ENCODE measurements around the gene ZSWIM4.

ZSWIM4 gene

DNA sequence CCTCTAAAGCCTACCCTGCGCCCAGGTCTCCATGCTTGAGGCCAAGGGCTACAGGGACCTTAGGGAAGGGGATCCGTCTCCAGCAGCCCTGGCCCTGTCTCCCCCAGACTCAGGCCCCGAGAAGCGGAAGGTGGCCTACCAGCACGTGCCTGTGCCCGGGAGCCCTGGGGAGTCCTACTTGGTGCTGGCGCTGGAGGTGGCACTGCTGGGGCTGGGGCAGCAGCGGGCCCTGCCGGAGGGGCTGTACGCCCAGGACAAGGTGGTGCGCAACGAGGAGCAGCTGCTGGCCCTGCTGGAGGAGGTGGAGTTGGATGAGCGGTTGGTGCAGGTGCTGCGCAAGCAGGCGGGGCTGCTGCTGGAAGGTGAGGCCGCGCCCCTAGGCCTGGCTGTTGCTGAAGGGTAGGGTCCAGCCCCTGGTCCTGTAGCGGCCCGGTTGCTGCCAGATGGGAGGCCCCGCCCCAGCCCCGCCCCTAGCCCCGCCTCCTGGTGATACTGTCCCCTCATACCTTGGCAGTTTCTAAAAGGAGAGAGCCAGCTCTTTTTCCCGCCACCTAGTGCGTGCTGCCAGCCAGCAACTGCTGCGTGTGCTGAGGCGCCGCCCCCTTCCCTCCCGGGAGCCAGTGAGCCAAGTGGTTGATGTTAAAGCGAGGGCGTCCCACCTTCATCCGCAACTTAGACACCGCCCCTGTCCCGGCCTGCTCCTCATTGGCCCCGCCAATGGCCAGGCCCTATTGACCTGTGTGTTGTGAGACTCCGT is 22.6 kb downstream of the ZSWIM4 start:
- no peak overlapping the region for H3K4me3 Mint-ChIP-seq
- H3K27ac Mint-ChIP-seq, result no peak overlapping the region
- no peaks in the 10 kb centered on the region for H3K9me3 Mint-ChIP-seq
- H3K27me3 Mint-ChIP-seq, result no peaks in the 10 kb centered on the region
- peaks cover 6% of the 10 kb centered on the region for H3K36me3 Mint-ChIP-seq
- H3K4me1 Mint-ChIP-seq, result peaks cover 3% of the 10 kb centered on the region

DNA sequence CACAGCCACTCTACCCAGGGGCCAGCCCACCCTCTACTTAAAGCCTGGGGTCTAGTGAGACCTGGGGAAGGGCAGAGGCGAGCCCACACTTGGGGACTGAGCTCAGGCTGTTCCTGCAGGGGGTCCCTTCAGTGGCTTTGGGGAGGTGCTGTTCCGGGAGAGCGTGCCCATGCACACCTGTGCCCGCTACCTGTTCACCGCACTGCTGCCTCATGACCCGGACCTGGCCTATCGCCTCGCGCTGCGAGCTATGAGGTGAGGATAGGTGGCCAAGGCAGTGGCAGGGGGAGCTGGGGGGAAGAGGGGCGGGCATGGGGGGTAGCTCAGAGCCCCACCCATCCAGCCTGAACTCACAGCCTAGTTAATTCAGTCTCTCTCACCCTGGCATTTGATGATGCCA is 24.0 kb downstream of the ZSWIM4 start:
- peaks cover 3% of the 10 kb centered on the region for H3K4me1 Mint-ChIP-seq
- H3K4me3 Mint-ChIP-seq, result no peak overlapping the region
- no peaks in the 10 kb centered on the region for H3K9me3 Mint-ChIP-seq
- peaks cover 3% of the 10 kb centered on the region for H3K36me3 Mint-ChIP-seq
- no peak overlapping the region for H3K27ac Mint-ChIP-seq
- H3K27me3 Mint-ChIP-seq, result no peaks in the 10 kb centered on the region

DNA sequence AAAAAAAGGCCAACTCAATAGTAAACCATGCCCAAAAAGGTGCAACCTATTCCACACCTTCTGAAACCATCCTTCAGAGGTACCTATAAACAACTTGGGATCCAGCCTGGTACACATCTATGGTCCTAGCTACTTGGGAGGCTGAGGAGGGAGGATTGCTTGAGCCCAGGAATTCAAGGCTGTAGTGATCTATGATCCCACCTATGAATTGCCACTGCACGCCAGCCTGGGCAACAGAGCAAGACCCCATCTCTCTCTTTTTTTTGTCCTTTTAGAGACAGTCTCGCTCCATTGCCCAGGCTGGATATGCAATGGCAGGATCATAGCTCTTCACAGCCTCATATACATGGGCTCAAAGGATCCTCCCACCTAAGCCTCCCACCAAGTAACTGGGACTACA is 26.0 kb downstream of the ZSWIM4 start:
- Mint-ChIP-seq H3K4me1 (peaks cover 8% of the 10 kb centered on the region), H3K27ac (no peak overlapping the region), H3K4me3 (no peak overlapping the region), H3K9me3 (no peaks in the 10 kb centered on the region), H3K36me3 (peaks cover 3% of the 10 kb centered on the region), H3K27me3 (no peaks in the 10 kb centered on the region)

DNA sequence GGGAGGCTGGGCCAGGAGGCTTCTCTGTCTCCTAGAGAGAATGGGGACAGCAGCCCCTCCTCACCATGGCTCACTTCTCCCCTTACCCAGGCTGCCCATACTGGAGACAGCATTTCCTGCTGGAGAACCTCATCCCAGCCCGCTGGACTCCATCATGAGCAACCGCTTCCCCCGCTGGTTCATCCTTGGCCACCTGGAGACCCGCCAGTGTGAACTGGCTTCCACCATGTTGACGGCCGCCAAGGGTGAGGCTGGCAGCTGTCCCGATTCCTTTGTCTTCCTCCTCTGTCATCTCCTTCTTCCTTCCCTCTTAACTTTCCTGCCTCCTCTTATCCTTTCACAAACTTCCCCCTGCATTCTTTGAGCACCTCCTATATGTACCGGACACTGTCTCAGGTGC is 28.0 kb downstream of the ZSWIM4 start:
- Mint-ChIP-seq H3K36me3 (peaks cover 3% of the 10 kb centered on the region), H3K27ac (no peak overlapping the region), H3K27me3 (no peaks in the 10 kb centered on the region), H3K4me1 (peaks cover 5% of the 10 kb centered on the region), H3K4me3 (no peak overlapping the region), H3K9me3 (no peaks in the 10 kb centered on the region)

DNA sequence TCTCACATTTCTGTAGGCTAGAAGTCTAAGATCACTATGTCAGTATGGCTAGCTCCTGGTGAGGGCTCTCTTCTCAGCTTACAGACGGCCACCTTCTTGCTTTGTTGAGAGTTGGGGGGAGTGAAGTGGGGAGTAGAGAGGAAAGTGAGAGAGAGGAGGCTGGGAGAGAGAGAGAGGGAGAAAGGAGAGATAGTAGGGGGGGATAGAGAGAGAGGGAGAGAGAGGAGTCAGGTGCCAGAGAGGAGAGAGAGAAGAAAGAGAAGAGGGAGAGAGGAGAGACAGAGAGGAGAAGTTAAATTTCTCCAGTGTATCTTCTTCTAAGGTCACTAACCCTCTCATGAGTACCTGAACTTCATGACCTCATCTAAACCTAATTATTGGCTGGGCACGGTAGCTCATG is 28.7 kb downstream of the ZSWIM4 start:
- H3K36me3 Mint-ChIP-seq, result peaks cover 3% of the 10 kb centered on the region
- peaks cover 5% of the 10 kb centered on the region for H3K4me1 Mint-ChIP-seq
- no peaks in the 10 kb centered on the region for H3K27me3 Mint-ChIP-seq
- no peaks in the 10 kb centered on the region for H3K9me3 Mint-ChIP-seq
- no peak overlapping the region for H3K27ac Mint-ChIP-seq
- no peak overlapping the region for H3K4me3 Mint-ChIP-seq

DNA sequence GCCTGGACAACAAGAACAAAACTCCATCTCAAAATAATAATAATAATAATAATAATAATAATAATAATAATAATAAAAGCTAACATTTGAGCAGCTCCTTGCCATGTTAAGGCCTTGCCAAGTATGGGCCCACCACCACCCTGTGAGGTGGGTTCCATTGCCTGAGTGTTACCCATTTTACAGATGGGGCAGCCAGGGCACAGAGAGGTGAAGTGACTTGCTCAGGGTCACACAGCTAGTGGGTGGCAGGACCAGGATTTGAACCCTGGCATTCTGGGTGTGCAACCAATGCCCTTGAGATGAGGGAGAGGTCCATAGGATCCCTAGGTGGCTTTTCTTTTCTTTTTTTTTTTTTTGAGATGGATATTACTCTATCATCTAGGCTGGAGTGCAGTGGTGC is 29.5 kb downstream of the ZSWIM4 start:
- Mint-ChIP-seq H3K9me3 (no peaks in the 10 kb centered on the region), H3K27ac (no peak overlapping the region), H3K4me1 (peaks cover 5% of the 10 kb centered on the region), H3K4me3 (no peak overlapping the region), H3K36me3 (peaks cover 3% of the 10 kb centered on the region), H3K27me3 (no peaks in the 10 kb centered on the region)

DNA sequence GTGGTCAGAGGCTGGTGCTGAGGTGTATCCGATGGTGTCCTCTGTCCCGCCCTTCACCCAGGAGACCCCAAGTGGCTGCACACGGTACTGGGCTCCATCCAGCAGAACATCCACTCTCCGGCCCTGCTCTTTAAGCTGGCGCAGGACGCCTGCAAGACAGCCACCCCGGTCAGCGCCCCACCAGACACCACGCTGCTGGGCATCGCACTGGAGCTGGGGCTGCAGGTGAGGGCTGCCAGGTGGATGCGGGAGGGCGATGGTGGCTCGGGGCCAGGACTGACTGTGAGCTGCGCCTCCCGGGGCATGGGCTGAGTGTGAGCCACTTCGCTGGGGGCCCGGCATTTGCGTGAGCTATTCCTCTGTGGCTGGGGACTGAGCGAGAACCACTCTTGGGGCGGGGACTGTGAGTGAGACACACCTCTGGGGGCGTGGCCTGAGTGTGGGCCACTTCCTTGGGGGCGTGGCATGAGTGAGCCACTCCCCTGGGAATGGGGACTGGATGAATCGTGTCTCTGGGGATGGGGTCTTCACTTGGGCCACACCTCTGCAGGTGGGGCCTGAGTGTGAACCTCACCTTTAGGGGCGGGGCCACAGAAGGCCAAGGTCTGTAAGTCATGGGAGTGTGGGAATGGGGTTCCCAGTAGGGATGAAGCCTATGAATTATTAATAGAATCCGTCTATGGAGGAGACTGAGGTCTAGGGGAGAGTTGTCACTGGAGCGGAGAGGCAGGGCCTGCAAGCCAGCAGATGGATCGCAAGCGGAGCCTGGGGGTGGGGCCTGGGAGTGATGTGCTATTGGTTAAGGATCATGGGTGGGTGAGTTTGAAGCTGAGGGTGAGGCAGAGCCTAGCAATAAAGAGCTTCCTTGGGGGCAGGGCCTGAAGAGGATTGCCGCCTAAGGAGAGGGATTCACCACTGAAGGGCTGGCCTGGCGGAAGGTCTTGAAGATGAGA is 30.5 kb downstream of the ZSWIM4 start:
- Mint-ChIP-seq H3K36me3 (peaks cover under 1% of the 10 kb centered on the region), H3K27me3 (no peaks in the 10 kb centered on the region), H3K4me1 (peaks cover 5% of the 10 kb centered on the region), H3K4me3 (no peak overlapping the region), H3K9me3 (no peaks in the 10 kb centered on the region), H3K27ac (no peak overlapping the region)

DNA sequence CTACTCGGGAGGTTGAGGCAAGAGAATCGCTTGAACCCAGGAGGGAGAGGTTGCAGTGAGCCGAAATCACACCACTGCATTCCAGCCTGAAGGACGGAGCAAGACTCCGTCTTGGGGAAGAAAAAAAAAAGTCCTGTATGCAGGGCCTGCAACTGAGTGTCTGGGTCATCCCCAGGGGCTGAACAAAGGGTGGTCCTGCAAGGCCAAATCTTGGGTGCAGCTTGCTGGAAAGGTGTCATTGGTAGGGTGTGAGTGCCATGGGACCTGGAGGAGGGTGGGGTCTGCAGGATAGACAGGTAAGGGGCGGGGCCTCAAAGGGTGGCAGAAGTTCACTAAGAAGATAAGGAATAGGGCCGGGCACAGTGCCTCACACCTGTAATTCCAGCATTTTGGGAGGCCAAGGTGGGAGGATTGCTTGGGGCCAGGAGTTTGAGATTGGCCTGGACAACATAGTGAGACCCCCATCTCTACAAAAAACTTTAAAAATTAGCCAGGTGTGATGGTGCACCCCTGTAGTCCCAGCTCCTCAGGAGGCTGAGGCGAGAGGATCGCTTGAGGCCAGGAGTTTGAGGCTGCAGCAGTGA is 31.5 kb downstream of the ZSWIM4 start:
- Mint-ChIP-seq H3K4me1 (peaks cover 5% of the 10 kb centered on the region), H3K27me3 (no peaks in the 10 kb centered on the region), H3K4me3 (no peak overlapping the region), H3K27ac (no peak overlapping the region), H3K9me3 (no peaks in the 10 kb centered on the region), H3K36me3 (no peaks in the 10 kb centered on the region)

DNA sequence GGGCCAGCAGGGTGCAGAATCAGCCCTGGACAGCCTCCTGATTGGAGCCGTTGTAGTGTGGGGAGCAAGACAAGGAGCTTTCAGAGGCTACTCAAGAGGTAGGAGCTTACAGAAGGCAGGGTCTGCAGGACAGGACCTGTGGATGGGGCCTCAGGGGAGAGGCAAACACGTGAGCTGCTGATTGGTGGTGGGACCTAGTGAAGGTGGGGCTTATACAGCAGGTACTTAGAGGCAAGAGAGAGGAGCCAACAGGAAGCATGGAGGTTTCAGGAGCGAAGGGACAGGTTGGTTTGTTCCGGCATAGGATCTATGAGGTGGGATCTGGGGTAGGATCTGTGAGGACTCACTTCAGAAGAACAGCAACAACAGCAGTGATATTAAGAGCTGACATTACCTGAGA is 32.4 kb downstream of the ZSWIM4 start:
- Mint-ChIP-seq H3K27ac (no peak overlapping the region), H3K4me1 (peaks cover 5% of the 10 kb centered on the region), H3K9me3 (no peaks in the 10 kb centered on the region), H3K27me3 (no peaks in the 10 kb centered on the region), H3K4me3 (no peak overlapping the region), H3K36me3 (no peaks in the 10 kb centered on the region)

DNA sequence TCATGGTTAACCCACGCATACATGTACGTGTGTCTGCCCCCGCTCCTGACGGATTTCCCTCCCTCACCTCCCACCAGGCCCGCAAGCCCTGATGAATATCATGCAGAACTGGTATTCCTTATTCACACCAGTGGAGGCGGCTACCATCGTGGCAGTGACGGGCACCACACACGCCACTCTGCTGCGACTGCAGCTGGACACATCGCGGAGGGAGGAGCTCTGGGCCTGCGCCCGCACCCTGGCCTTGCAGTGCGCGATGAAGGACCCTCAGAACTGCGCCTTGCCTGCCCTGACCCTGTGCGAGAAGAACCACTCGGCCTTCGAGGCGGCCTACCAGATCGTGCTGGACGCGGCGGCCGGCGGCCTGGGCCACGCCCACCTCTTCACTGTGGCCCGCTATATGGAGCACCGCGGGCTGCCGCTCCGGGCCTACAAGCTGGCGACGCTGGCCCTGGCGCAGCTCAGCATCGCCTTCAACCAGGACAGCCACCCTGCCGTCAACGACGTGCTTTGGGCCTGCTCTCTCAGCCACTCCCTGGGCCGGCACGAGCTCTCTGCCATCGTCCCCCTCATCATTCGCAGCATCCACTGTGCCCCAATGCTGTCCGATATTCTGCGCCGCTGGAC is 35.0 kb downstream of the ZSWIM4 start:
- Mint-ChIP-seq H3K4me3 (no peak overlapping the region), H3K27ac (no peak overlapping the region), H3K4me1 (peaks cover 15% of the 10 kb centered on the region), H3K9me3 (no peaks in the 10 kb centered on the region), H3K36me3 (no peaks in the 10 kb centered on the region), H3K27me3 (no peaks in the 10 kb centered on the region)

DNA sequence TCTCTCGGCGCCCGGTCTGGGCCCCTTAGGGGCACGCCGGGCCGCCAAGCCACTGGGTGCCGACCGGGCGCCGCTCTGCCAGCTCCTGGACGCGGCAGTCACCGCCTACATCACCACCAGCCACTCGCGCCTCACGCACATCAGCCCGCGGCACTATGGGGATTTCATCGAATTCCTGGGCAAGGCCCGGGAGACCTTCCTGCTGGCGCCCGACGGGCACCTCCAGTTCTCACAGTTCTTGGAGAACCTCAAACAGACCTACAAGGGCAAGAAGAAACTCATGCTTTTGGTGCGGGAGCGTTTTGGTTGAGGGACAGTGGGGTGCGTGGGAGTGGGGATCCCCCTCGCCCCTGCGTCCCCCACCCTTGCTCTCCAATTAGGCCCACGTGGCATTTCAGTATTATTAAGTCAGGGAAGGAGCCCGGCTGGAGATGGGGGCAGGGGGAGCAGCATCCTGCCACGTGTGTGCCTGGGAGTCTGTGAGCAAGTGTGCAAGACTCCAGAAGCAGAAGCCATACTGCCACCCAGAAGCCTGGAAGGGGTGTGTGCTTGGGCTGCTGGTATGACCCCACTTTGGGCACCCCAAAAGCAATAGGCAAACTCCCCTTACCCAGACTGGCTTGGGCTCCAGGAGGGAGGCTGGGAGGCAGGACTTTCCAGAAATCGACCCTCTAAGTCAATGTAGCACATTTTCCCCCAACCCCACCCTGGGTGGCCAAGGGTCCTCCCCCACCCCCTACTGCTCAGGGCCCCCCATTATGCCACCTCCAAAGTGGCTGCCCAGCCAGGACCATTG is 35.7 kb downstream of the ZSWIM4 start:
- H3K27ac Mint-ChIP-seq, result no peak overlapping the region
- H3K4me1 Mint-ChIP-seq, result peaks cover 12% of the 10 kb centered on the region
- H3K36me3 Mint-ChIP-seq, result no peaks in the 10 kb centered on the region
- H3K27me3 Mint-ChIP-seq, result no peaks in the 10 kb centered on the region
- H3K4me3 Mint-ChIP-seq, result no peak overlapping the region
- H3K9me3 Mint-ChIP-seq, result no peaks in the 10 kb centered on the region

DNA sequence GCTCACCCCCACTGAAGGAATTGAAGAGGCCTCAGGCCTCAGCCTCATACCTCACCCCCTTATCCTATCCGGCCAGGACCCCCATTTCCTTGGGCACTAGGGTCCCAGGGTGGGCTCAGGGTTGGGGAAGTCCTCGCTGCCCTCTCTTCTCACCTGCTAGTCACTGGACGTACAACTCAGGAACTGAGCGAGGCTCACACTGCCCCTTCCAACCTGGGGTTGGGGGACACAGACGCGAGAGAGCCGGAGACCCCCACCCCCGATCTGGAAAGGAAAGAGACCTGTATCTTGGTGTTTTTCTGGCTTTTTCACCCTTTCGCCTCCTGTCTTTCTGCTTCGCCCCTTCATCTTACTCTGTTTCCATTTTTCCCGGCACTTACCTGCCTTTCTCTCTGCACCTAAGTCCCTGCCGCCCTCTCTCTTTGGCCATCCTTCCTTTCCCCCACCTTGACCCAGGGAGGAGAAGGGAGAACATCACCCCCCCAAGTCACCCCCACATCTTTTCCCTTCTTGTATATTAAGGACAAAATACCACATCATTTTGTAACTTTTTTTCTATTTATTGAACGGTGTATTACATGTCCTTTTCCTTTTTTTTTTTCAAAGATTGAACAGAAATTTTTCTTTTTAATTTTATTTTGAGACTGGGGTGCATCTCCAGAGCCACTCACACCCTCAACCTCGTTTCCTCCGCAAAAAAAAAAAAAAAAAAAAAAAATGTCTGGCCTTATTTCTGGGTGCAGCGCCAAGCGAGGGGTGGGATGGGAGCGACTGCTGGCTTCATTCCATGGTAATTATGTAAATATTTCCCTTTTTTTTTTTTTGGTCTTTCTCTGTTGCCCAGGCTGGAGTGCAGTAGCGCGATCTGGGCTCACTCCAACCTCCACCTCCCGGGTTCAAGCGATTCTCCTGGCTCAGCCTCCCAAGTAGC is 36.6 kb downstream of the ZSWIM4 start:
- Mint-ChIP-seq H3K4me1 (peaks cover 18% of the 10 kb centered on the region), H3K4me3 (no peak overlapping the region), H3K27me3 (no peaks in the 10 kb centered on the region), H3K9me3 (no peaks in the 10 kb centered on the region), H3K36me3 (peaks cover 1% of the 10 kb centered on the region), H3K27ac (peak overlapping the region; percentile 13)

DNA sequence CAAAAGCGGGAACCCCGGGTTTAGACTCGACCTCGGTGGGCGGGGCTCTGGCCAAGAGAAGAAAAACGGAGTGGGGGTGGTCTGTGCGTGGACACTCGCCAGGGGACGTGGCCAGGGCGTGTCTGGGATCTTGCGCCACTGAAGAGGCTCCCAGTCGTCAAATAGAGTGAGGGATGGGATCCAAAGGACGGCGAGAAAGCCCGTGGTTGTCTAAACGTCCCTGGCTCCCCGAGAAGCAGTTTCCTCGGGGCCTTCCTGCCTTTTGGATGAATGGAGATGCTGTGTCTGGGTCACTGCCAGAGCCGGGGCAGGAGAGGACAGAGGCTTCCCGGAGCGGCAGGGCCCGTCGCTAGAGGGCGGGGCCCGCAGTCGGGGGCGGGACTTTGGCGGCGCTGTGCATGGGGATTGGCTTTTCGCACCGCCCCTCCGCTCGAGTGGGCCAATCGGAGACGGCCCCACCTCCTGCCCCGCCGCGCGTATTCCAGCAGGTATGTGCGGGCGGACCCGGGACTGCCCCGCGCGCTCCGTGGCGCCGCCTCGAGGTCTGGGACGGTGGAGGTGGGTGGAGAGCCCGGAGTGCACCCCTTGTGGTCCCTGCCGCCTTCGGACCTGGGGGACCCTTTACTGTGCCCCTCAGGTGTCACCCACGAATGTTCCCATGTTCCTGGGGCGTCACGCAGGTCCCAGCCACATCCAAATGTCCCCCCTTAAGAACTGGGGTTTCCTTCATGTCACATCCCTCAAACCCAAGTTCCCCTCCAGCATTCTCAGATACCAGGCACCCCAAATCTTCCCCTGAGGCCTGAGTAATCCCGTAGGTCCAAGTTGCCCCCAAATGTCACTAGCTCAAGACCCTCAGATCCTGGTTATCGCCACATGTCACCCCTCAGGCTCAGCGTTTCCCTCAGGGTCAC is 38.3 kb downstream of the ZSWIM4 start:
- no peaks in the 10 kb centered on the region for H3K9me3 Mint-ChIP-seq
- peaks cover 29% of the 10 kb centered on the region for H3K4me1 Mint-ChIP-seq
- peak overlapping the region; percentile 86 for H3K4me3 Mint-ChIP-seq
- peak overlapping the region; percentile 84 for H3K27ac Mint-ChIP-seq
- H3K36me3 Mint-ChIP-seq, result peaks cover 3% of the 10 kb centered on the region
- H3K27me3 Mint-ChIP-seq, result no peaks in the 10 kb centered on the region

Measured in activated naive CD4-positive, alpha-beta T cell treated with anti-CD3 and anti-CD28 coated beads, Interleukin-2, amount 50 U/mL, for 24 hours (primary cell).